ENCODE data around the gene EFNA4.

Gene EFNA4

GRCh38 chr1:155072531-155073289 is 9.2 kb downstream of the EFNA4 start:
- no peak for DNase-seq (ENCODE audit: low read depth in 2 of 3, low spot score in 2 of 3)

GRCh38 chr1:155073377-155074242 is 10.1 kb downstream of the EFNA4 start:
- no peak for DNase-seq (ENCODE audit: low read depth in 2 of 3, low spot score in 2 of 3)

- no peak for DNase-seq (ENCODE audit: low read depth in 2 of 3, low spot score in 2 of 3)
Observed at GRCh38 chr1:155075535-155075934, 12.0 kb downstream of the EFNA4 start.

- no peak for DNase-seq (ENCODE audit: low read depth in 2 of 3, low spot score in 2 of 3)
Observed at GRCh38 chr1:155076371-155076770, 12.8 kb downstream of the EFNA4 start.

DNA sequence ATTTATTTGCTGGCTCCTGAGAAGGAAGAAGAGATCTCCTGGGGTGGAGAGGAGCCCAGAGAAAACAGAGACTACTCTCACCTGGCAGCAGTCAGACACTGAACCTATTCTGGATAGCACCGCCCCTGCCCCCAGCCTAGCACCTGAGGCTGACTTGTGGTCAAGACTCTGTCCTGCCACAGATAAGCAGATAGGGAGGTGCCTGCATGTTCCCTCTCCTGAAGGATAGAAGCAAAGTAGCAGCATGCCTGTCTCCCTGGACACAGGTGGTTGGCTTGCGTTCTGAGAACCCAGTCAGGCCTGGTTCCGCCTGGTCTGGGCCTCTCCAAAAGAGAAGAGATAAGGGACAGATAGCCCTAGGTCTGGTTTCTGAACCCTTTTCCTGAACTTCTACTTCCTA is 13.8 kb downstream of the EFNA4 start:
- DNase-seq (ENCODE audit: low read depth in 2 of 3, low spot score in 2 of 3) = no peak

DNA sequence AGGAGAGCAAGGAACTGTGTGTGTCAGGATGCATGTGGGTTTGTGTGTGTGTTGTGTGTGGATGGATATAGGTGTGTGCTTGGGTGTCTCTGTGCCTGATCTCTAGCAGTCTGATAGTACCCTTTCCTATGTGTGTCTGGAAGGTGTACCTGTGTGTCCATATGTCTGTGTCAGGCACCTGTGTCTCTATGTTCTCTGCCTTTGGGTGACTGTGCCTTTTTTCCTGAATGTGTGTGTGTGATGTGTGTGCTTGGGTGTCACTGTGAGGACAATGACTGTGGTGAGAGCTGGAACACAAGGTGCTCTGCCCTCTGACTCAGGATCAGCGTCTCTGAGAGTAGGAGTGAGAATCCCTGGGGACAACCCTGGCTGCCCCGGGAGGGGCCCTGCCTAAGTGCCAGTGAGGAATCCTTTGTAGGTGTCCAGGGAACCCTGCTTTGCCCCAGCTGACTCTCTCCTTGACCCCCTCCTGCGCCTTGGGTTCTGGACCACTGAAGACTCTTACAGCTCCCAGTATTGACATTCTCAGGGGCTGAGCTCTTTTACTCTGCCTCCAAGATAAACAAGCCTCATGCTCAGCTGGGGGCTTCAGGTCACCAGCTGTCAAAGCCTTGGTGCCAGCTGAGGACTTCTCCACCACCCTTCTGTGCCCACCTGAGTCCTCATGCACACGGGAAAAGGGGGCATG is 14.4 kb downstream of the EFNA4 start:
- DNase-seq (ENCODE audit: low read depth in 2 of 3, low spot score in 2 of 3) = no peak

GRCh38 chr1:155078469-155079209 is 15.1 kb downstream of the EFNA4 start, which contains the start of gene EFNA3:
EFNA3 (plus strand) TSS chr1:155078837; CDS start chr1:155078942, 105 bp downstream.
- DNase-seq (ENCODE audit: low read depth in 2 of 3, low spot score in 2 of 3) = peak in 1 of 3 experiments; percentile 45

- DNase-seq (ENCODE audit: low read depth in 2 of 3, low spot score in 2 of 3) = no peak
Observed at GRCh38 chr1:155079210-155079486, 15.6 kb downstream of the EFNA4 start.

GRCh38 chr1:155079487-155080311 is 16.2 kb downstream of the EFNA4 start:
- no peak for DNase-seq (ENCODE audit: low read depth in 2 of 3, low spot score in 2 of 3)

DNA sequence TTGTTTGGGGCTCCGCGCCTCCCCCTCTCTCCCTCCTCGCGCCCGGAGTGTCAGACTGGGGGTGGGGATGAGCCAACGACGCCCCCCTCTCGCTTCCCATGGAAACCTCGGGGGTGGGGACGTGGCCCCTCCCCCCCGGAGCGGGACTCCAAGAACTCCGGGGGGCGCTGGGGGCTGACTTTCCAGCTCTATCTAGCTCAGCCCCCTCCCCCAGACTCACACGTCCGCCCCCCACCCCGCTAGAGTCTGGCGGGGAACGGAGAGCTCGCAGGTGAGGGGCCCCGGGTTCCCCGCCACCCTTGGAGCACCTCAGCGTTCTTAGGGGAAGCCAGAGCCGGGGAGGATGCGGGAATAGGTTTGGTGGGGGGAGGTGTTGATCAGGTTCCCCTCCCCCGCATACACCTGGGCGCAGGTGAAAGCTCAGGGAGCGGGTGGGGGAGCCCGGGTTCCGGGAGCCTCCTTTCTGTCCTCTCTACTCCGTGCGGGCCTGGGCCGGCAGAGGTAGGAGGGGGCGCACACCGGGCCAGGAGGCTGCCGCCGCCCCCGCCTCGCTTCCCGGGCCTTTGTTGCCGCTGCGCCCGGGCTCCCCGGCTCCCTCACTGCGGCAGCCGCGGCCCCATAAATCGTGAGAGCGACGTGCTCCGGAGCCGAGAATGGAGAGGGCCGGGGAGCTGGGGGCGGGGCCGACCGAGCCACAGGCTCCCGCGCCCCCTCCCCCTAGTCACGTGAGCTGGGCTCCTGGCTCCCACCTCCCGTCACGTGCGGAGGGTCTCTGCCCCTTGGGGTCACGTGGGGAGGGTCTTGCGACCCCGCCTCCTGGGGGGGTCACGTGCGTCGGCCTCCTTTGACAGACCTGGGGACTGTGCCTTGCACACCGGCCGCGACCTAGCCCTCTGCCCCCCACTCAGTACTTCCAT is 17.0 kb downstream of the EFNA4 start:
- DNase-seq (ENCODE audit: low read depth in 2 of 3, low spot score in 2 of 3) = no peak

DNA sequence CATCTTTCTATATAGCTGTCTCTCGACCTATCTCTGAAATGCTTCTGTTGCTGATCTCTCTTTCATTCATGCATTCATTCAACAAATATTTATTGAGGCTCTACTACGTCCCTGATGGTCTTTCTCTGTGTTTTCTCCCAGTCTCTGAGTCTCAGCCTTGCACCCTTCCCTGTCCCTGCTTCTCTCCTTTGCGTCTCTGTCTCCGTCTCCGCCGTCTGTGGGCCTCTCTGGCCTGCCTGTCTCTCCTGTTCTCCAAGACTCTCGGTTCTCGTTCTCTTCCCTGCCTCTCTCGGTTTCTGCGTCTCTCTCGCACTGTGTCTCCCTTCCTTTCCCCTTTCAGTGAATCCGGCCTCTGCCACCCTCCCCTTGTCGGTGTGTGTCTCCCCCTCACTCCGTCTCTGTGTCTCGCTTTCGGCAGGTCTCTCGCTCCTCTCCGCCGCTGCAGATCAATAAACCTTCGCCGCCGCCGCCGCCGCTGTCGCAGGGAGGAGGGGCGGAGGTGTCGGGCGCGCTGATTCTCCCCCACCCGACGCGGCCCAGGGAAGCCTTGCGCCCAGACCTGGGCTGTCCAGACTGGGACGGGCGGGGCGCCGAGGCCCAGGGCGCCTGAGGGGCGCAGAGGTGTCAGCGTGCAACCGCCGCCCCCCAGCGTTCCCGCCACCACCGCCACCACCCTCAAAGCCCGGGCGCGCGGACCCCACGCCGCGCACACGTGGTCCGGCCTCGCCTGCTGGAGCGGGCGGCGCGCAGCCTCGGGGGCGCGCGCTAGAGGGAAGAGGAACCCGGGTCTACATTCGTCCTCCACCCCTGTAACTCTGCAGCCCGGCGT is 18.1 kb downstream of the EFNA4 start:
- DNase-seq (ENCODE audit: low read depth in 2 of 3, low spot score in 2 of 3) = no peak

DNA sequence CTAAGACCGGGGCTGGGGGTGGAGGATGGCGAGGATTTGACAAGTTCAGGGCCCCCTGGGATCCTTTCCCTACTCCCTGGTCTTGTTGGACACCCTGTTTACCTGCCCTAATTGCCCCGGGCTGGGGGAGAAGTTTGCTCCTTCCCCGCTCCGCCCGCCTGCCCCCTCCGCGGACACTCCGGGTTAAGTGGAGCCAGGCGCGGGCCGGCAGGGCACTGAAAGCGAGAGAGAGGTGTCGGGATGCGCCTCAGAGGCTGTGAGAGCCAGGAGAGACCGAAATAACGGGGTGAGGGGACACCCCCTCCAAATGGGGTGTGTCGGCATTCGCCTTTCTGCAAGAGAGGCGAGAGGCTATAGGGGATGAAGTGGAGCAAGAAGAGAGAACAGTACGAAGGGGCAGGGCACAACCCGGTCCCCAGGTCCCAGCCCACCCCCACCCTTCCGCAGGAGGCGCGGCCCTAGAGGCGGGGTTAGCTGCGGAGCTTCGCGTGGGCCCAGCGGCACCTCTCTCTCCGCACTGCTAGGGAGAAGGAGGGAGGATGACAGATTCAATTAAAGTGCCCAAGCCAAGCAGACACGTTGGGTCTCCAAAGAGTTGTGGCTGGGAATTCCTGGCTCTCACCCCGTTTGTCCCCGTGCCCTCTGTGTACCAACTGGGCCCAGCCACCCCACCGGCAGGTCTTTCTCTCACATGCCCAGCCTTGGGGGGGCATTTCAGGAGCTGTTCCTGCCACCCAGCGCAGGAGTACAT is 18.9 kb downstream of the EFNA4 start:
- DNase-seq (ENCODE audit: low read depth in 2 of 3, low spot score in 2 of 3) = no peak

- DNase-seq (ENCODE audit: low read depth in 2 of 3, low spot score in 2 of 3) = no peak
Observed at GRCh38 chr1:155083052-155083541, 19.6 kb downstream of the EFNA4 start.

- DNase-seq (ENCODE audit: low read depth in 2 of 3, low spot score in 2 of 3) = no peak
Observed at GRCh38 chr1:155083865-155084721, 20.6 kb downstream of the EFNA4 start.

DNA sequence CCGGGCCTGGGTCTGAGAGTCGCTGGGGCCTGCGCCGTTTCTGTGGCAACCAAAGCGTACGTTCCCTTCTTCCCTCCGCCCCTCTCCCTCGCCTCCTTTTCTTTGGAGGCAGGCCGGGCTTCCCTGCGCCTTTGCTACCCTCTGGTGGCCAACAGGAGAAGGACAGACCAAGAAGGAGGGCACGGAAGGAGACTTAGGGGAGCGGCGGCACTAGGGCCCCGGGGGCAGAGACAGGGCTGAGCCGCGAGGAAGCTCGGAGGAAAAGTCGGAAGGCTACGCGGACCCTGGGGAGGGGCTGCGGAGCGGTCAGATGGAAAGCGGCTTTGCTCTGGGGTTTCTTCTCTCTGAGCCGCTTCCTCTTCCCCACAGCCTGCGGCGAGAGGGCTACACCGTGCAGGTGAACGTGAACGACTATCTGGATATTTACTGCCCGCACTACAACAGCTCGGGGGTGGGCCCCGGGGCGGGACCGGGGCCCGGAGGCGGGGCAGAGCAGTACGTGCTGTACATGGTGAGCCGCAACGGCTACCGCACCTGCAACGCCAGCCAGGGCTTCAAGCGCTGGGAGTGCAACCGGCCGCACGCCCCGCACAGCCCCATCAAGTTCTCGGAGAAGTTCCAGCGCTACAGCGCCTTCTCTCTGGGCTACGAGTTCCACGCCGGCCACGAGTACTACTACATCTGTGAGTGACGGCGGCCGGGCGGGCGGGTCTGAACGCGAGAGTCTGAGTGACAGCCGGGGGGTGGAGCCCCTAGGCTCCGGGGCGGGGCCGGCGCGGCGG is 21.4 kb downstream of the EFNA4 start:
- peak; percentile 81 to 92 (median 84) for DNase-seq (ENCODE audit: low read depth in 2 of 3, low spot score in 2 of 3)
